G401 (cell line): ENCODE data around the gene KLHL9. TPM values are rescaled to one million over a fixed set of nuclear protein-coding genes. Genes with fewer than 3 reads are reported as not detected.

Source experiments
- total RNA-seq: library from RNA; depleted of rRNA; stranded (reverse); fragments of >200 nt; shearing (Covaris generic); gene quantifications from 2 replicates; pipeline ENCODE4 v1.2.3, GENCODE V29; 2014; rRNA removed

KLHL9 gene
- total RNA-seq, 1 experiment from 2014 or later = 6.7 TPM

Other genes with a start within 250 kb of the KLHL9 start
- not detected in 2 replicates for gene IFNW1, start 193.6 kb downstream of the KLHL9 start, total RNA-seq
- not detected in 2 replicates for gene IFNA21, start 168.7 kb downstream of the KLHL9 start, total RNA-seq
- not detected in 2 replicates for gene IFNA4, start 147.8 kb downstream of the KLHL9 start, total RNA-seq
- gene IFNA7, start 133.2 kb downstream of the KLHL9 start, total RNA-seq = not detected in 2 replicates
- not detected in 2 replicates for gene IFNA10, start 128.3 kb downstream of the KLHL9 start, total RNA-seq
- gene IFNA16, start 118.1 kb downstream of the KLHL9 start, total RNA-seq = not detected in 2 replicates
- not detected in 2 replicates for gene IFNA17, start 107.2 kb downstream of the KLHL9 start, total RNA-seq
- not detected in 2 replicates for gene IFNA14, start 95.4 kb downstream of the KLHL9 start, total RNA-seq
- not detected in 2 replicates for gene IFNA5, start 30.1 kb downstream of the KLHL9 start, total RNA-seq
- not detected in 2 replicates for gene IFNA6, start 15.5 kb upstream of the KLHL9 start, total RNA-seq
- not detected in 2 replicates for gene IFNA13, start 32.7 kb upstream of the KLHL9 start, total RNA-seq
- gene IFNA2, start 50.0 kb upstream of the KLHL9 start, total RNA-seq = not detected in 2 replicates
- gene IFNA8, start 73.7 kb upstream of the KLHL9 start, total RNA-seq = not detected in 2 replicates
- gene IFNA1, start 105.0 kb upstream of the KLHL9 start, total RNA-seq = not detected in 2 replicates
- not detected in 2 replicates for gene IFNE, start 146.9 kb upstream of the KLHL9 start, total RNA-seq